HUES64 (cell line): ENCODE measurements around the gene PSMD3.

Source experiments
- H3K27ac ChIP-seq: 2 replicates; pipeline ENCODE4 v1.7.0; 2013; ENCODE audit warnings: low read depth, low read length, inconsistent platforms
- H3K27me3 ChIP-seq: 2 replicates; pipeline ENCODE4 v1.6.1; 2013; ENCODE audit warnings: mild to moderate bottlenecking, low read length; ENCODE audit not compliant: insufficient read depth
- H3K36me3 ChIP-seq: 2 replicates; pipeline ENCODE4 v1.6.1; 2013; ENCODE audit warnings: mild to moderate bottlenecking, low read length; ENCODE audit not compliant: insufficient read depth
- H3K4me1 ChIP-seq: 2 replicates; pipeline ENCODE4 v1.6.1; 2013; ENCODE audit warnings: mild to moderate bottlenecking, low read length, moderate library complexity; ENCODE audit not compliant: insufficient read depth
- H3K4me3 ChIP-seq: 2 replicates; pipeline ENCODE4 v1.5.1; 2013; ENCODE audit warnings: mild to moderate bottlenecking, low read length, moderate library complexity
- H3K9ac ChIP-seq: 2 replicates; pipeline ENCODE4 v1.6.1; 2013; ENCODE audit warnings: mild to moderate bottlenecking, low read depth, low read length
- H3K9me3 ChIP-seq: 2 replicates; pipeline ENCODE4 v1.6.1; 2013; ENCODE audit warnings: low read depth, low read length; ENCODE audit not compliant: insufficient read depth
- WGBS: fragments of 150-250, 120-280 bp; methylation state at CpG from one replicate; pipeline ENCODE4 v1.1.7; 2013; ENCODE audit warnings: missing lambda C conversion rate; 5-methylcytosine and 5-hydroxymethylcytosine counted together

The PSMD3 gene

GRCh38 chr17:40024901-40025300 lies 44.3 kb downstream of the PSMD3 start:
- Histone ChIP-seq H3K4me1 (no peaks in the 10 kb centered on the region; the same call in 1 of the 2 replicates), H3K4me3 (no peak overlapping the region), H3K36me3 (peaks cover 78% of the 10 kb centered on the region), H3K27ac (no peak overlapping the region), H3K27me3 (no peaks in the 10 kb centered on the region), H3K9me3 (no peaks in the 10 kb centered on the region), H3K9ac (no peak overlapping the region)
- WGBS = 92% methylated on average over 8 of the region's 8 CpGs

DNA sequence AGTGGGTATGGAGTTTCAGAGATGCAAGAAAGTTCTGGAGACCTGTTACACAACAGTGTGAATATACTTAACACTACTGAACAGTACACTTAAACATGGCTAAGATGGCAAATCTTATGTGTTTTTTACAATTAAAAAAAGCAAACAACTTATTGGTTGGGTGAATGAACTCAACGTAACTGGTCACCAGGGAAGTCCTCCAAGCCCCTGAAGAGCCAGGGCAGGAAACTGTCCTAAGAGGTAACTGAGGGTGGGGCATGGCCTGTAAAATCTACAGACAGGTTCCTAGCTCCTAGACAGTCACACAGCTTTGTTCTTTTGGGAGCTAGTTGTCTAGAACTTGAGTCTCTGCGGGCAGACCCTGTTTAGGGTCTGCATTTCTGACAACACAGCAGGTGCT lies 45.0 kb downstream of the PSMD3 start:
- Histone ChIP-seq H3K4me1 (no peaks in the 10 kb centered on the region; the same call in 1 of the 2 replicates), H3K27ac (no peak overlapping the region), H3K9me3 (no peaks in the 10 kb centered on the region), H3K36me3 (peaks cover 72% of the 10 kb centered on the region), H3K9ac (no peak overlapping the region), H3K27me3 (no peaks in the 10 kb centered on the region), H3K4me3 (no peak overlapping the region)
- WGBS = 98% methylated on average over 2 of the region's 2 CpGs

DNA sequence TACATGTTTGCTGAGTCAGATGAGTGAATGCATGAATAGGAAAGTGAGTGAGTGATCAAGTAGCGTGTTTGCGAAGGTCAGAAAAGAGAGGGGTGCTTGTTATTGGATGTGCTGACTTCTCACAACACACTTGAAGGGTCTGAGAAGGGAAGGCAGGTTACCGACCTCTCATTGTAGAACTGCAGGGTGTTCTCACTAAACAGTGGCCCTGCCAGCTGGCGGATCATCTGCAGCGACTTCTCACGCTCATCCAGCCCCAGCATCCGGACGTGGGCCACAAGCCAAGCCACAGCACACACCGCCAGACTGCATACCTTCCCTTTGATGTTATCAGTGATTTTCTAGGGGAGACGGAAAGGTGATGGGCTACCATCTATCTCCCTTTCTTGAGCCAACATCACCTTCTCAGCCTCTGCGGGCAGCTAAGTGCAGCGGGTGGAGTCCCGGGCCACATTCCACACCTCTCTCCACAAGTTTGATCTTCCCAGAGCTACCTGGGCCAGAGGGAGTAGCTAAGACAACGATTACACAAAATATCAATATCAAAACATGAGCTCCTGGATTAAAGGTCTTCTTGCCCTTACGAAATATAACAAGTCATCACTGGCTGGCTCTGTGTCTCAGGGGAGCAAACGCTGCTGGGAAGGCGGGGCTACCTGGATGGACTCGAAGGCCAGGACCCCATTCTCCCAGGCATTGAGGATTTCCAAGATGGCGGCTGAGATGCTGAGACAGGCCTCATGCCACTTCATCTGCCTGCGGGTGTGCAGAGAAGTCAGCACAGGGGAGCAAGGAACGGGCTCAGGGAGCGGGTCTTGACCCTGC lies 45.6 kb downstream of the PSMD3 start:
- Histone ChIP-seq H3K9ac (no peak overlapping the region), H3K4me1 (no peaks in the 10 kb centered on the region; the same call in 1 of the 2 replicates), H3K9me3 (no peaks in the 10 kb centered on the region), H3K27me3 (no peaks in the 10 kb centered on the region), H3K4me3 (no peak overlapping the region), H3K27ac (no peak overlapping the region), H3K36me3 (peaks cover 75% of the 10 kb centered on the region)
- WGBS = 96% methylated on average over 22 of the region's 22 CpGs

GRCh38 chr17:40026816-40027613 lies 46.4 kb downstream of the PSMD3 start:
- Histone ChIP-seq H3K36me3 (peaks cover 76% of the 10 kb centered on the region), H3K9ac (no peak overlapping the region), H3K9me3 (no peaks in the 10 kb centered on the region), H3K4me3 (no peak overlapping the region), H3K4me1 (no peaks in the 10 kb centered on the region; the same call in 1 of the 2 replicates), H3K27ac (no peak overlapping the region; the same call in 1 of the 2 replicates), H3K27me3 (no peaks in the 10 kb centered on the region)
- WGBS = 57% methylated on average over 33 of the region's 33 CpGs

DNA sequence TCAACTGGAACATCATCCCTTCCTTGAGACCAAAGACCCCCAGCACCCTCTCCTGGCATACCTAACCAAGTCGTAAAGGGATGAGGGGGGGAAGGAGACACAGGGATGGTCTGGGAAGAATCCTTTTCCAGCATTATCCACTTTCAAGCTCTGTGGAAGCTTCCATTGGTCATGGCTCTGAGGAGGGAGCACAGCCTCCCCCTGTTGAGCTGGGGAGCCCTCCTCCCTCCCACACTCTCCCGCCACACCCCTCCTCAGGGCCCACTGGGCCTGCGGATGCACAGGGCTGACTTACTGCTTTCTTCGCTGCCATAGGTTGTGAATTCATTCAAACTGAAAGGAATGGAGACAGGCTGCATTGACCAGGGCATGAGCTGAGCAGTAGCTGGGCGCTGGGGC lies 47.0 kb downstream of the PSMD3 start:
- H3K27me3 ChIP-seq = no peaks in the 10 kb centered on the region
- H3K27ac ChIP-seq = no peak overlapping the region; the same call in 1 of the 2 replicates
- no peaks in the 10 kb centered on the region; the same call in 1 of the 2 replicates for H3K4me1 ChIP-seq
- H3K9me3 ChIP-seq = no peaks in the 10 kb centered on the region
- H3K4me3 ChIP-seq = no peak overlapping the region
- WGBS = 92% methylated on average over 4 of the region's 5 CpGs
- H3K9ac ChIP-seq = no peak overlapping the region
- peaks cover 76% of the 10 kb centered on the region for H3K36me3 ChIP-seq

DNA sequence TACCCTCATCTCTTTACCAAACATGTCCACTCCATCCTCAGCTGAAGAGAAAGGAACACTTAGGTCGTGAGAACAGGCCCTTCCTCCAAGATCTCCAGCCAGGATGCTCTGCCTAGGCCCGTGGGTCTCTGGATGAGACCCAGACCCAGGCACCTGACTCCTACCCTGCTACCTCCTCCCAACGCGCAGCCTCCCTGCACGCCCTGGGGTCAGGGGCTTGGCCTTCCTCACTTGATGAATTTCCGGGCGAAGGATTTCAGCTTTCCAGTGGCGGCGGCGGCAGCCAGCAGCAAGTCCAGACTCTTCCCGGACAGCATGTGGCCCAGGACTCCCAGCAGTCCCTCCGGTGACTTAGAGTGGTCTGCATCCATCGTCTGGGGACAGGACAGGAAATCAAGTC lies 48.0 kb downstream of the PSMD3 start:
- H3K4me3 ChIP-seq = no peak overlapping the region
- H3K9ac ChIP-seq = no peak overlapping the region
- H3K27ac ChIP-seq = no peak overlapping the region
- no peaks in the 10 kb centered on the region for H3K27me3 ChIP-seq
- H3K36me3 ChIP-seq = peaks cover 76% of the 10 kb centered on the region
- no peaks in the 10 kb centered on the region; the same call in 1 of the 2 replicates for H3K4me1 ChIP-seq
- H3K9me3 ChIP-seq = no peaks in the 10 kb centered on the region
- WGBS = 94% methylated on average over 13 of the region's 13 CpGs

- Histone ChIP-seq H3K27me3 (no peaks in the 10 kb centered on the region), H3K9ac (no peak overlapping the region), H3K27ac (no peak overlapping the region), H3K9me3 (no peaks in the 10 kb centered on the region), H3K4me1 (no peaks in the 10 kb centered on the region; the same call in 1 of the 2 replicates), H3K36me3 (peaks cover 64% of the 10 kb centered on the region), H3K4me3 (no peak overlapping the region)
- 97% methylated on average over 11 of the region's 11 CpGs for WGBS
Observed at GRCh38 chr17:40031706-40032105, 51.1 kb downstream of the PSMD3 start.

DNA sequence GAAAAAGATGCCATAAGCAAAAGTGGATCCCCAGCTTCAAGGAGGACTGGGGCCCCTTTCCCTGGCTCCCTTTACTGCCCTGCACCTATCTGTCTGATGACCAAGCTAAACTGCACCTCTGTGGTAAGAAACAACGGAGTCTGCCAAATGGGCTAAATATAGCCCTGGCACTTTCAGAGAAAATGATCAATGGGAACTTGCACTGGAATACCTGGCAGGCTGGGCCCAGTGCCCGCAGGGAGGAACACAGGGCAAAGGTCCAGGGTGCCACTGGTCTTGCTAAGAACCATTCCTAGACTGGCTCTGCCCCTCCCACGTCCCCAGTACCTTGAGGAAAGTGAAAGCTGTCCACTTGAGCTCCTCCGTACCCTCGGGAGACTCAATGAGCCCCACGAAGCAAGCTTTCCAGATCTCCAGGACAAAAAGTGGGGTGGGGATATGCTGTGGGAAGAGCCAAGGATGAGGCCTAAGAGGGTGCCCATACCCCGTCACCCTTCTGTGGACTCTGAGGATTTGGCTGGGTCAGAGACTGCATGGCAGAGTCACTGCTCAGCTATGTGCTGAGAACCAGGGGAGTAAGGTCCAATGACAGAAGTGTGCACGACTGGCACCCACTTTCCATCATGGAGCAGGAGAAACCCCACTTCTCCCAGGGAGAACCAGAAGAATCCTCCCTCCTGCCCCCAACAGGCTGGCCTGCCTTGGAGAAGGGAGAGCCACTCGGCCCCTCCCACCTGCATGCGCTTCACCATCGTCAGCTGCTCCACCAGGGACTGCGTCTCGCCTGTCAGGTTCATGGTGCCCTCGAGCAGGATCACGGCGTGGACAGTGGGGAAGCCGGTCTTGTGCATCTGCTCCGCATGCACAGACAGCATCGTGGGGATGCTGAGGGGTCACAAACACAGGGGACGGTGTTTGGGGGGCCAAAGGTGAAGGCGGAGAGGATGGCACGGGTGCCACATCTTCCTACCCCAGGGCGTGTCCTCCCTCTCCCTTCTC lies 52.0 kb downstream of the PSMD3 start:
- no peak overlapping the region for H3K27ac ChIP-seq
- peaks cover 63% of the 10 kb centered on the region for H3K36me3 ChIP-seq
- no peaks in the 10 kb centered on the region for H3K27me3 ChIP-seq
- H3K9ac ChIP-seq = no peak overlapping the region
- H3K4me1 ChIP-seq = no peaks in the 10 kb centered on the region
- H3K9me3 ChIP-seq = no peaks in the 10 kb centered on the region
- WGBS = 95% methylated on average over 23 of the region's 23 CpGs
- H3K4me3 ChIP-seq = no peak overlapping the region

DNA sequence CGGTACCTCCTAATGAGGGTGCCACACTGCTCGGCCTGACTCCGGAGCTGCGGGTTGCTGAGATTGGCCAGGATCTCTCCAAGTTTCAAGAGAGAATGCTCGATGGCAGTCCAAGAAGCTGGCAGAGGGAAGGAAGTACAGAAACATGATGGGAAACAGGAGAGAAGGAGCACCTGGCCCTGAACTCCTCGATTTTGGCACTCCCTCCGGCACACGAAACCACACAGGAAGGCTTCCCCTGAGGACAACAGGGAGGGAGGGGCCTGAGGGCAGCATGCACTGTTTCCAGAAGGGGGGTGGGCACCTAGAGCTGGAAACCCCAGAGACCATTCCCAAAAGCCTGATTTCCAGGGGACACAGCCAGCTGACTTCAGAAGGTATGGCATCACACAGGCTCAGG lies 52.7 kb downstream of the PSMD3 start:
- H3K27ac ChIP-seq = no peak overlapping the region
- H3K36me3 ChIP-seq = peaks cover 64% of the 10 kb centered on the region
- 94% methylated on average over 8 of the region's 8 CpGs for WGBS
- H3K4me1 ChIP-seq = no peaks in the 10 kb centered on the region
- no peaks in the 10 kb centered on the region for H3K9me3 ChIP-seq
- no peak overlapping the region for H3K9ac ChIP-seq
- H3K27me3 ChIP-seq = no peaks in the 10 kb centered on the region
- no peak overlapping the region for H3K4me3 ChIP-seq

DNA sequence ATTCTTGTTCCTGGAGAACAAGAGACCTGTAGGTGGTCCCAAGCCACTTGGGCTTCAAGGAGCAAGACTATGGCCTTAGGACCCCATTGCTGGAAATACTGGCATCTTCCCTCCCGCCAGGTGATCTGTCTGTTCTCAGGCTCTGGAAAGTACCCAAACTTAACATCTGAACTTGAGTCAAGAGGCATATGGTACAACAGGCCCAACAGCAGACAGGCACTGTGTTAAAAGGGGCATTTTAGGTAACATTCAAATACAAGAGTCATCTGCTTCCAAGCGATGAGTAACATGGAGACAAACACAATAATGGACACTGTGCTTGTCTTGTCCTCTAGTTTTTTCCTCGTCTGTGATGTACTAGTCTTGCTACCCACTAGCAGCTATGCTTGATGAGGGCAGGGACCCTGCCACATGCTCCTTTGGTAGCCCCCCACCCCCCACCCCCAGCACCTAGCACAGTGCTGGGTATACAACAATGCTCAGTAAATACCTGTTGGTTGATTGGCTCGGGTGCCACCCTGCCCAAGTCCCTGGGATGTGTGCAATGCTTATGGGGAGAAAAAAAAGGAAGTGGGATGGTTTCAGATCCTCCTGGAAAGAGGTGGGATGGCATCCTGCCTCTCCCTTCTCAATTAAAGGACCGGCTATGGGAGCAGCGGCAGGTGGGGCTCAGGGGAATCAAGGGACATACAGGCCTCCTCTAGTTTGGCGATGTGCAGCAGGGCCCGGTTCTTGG lies 54.0 kb downstream of the PSMD3 start:
- H3K4me3 ChIP-seq = no peak overlapping the region
- WGBS = 77% methylated on average over 8 of the region's 8 CpGs
- H3K9ac ChIP-seq = no peak overlapping the region
- H3K27me3 ChIP-seq = no peaks in the 10 kb centered on the region
- H3K27ac ChIP-seq = no peak overlapping the region
- H3K9me3 ChIP-seq = no peaks in the 10 kb centered on the region
- H3K36me3 ChIP-seq = peaks cover 51% of the 10 kb centered on the region
- H3K4me1 ChIP-seq = peaks cover 5% of the 10 kb centered on the region; the same call in 1 of the 2 replicates
